ENCODE measurements around the gene TNNI2.

TNNI2 gene

GRCh38 chr11:1861435-1862411 lies 22.9 kb downstream of the TNNI2 start:
- DNase-seq (ENCODE audit: low spot score), result no peak
- Histone ChIP-seq H3K4me3 (no peak overlapping the region), H3K27ac (no peak overlapping the region)
- TF ChIP-seq, protein P1, sequence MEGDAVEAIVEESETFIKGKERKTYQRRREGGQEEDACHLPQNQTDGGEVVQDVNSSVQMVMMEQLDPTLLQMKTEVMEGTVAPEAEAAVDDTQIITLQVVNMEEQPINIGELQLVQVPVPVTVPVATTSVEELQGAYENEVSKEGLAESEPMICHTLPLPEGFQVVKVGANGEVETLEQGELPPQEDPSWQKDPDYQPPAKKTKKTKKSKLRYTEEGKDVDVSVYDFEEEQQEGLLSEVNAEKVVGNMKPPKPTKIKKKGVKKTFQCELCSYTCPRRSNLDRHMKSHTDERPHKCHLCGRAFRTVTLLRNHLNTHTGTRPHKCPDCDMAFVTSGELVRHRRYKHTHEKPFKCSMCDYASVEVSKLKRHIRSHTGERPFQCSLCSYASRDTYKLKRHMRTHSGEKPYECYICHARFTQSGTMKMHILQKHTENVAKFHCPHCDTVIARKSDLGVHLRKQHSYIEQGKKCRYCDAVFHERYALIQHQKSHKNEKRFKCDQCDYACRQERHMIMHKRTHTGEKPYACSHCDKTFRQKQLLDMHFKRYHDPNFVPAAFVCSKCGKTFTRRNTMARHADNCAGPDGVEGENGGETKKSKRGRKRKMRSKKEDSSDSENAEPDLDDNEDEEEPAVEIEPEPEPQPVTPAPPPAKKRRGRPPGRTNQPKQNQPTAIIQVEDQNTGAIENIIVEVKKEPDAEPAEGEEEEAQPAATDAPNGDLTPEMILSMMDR (IDR thresholded peaks at IDR 0.05), result no peak

DNA sequence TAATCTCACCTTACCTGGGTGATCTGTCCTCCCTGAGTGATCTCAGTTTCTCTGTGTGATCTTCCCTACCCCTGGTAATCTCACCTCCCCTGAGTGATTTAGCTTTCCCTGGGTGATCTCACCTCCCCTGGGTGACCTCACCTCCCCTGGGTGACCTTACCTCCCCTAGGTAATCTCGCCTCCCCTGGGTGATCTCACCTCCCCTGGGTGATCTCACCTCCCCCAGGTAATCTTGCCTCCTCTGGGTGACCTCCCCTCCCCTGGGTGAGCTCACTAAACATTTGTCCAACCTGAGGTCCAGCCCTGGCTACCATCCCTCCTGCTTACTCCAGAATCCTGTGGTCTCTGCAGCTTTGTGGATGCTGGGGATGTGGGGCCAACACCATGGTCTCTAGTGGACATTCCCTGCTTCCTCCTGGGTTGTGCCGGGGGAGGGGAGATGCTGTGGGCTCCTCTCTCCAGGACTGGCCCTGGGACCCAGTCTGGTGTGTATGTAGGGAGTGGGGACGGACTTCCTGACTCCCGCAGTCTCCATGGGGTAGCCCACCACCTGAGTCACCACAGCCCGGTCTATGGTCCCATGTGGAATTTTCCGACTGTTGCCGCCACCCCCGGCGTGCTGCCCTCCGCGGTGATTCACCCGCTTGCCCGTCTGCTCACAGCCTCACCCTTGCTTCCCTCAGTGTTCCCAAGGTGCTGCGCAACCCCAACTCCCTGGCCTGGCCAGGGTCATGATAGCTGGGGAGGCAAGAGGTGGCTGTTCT lies 24.0 kb downstream of the TNNI2 start:
- H3K4me3 ChIP-seq, result peak overlapping the region; percentile 60
- DNase-seq (ENCODE audit: low spot score), result no peak
- TF ChIP-seq, protein P1 (IDR thresholded peaks at IDR 0.05), result no peak
- peak overlapping the region; percentile 86 to 93 for H3K27ac ChIP-seq

- H3K27ac ChIP-seq, result peak overlapping the region; percentile 86 to 93
- TF ChIP-seq, protein P1 (IDR thresholded peaks at IDR 0.05), result no peak
- H3K4me3 ChIP-seq, result peak overlapping the region; percentile 60
- peak; percentile 96 for DNase-seq (ENCODE audit: low spot score)
Measured at GRCh38 chr11:1863352-1864216, 24.8 kb downstream of the TNNI2 start.

DNA sequence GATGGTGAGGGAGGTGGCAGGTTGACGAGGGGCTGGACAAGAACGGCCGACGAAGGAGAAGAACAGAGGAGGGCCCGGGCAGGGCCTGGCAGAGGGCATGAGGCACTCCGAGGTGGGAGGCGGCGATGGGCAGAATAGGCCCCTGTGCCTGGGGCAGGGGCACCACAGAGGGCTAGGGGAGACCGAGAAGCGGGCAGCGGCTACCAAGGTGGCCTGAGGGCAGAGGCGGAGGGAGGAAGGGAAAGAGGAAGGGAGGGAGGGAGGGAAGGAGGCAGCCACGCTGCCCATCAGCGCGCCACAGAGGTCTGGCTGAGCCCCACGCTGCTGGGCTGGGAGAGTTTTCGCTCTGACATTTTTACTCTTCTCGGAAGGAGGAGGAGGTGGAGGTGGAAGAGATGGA lies 25.4 kb downstream of the TNNI2 start:
- TF ChIP-seq, protein P1 (IDR thresholded peaks at IDR 0.05), result no peak
- no peak for DNase-seq (ENCODE audit: low spot score)
- H3K27ac ChIP-seq, result peak overlapping the region; percentile 86 to 93
- peak overlapping the region; percentile 60 for H3K4me3 ChIP-seq

GRCh38 chr11:1864831-1865665 lies 26.3 kb downstream of the TNNI2 start:
- Histone ChIP-seq H3K27ac (peak overlapping the region; percentile 86 to 93), H3K4me3 (peak overlapping the region; percentile 60)
- TF ChIP-seq, protein P1 (IDR thresholded peaks at IDR 0.05), result no peak
- DNase-seq (ENCODE audit: low spot score), result no peak

DNA sequence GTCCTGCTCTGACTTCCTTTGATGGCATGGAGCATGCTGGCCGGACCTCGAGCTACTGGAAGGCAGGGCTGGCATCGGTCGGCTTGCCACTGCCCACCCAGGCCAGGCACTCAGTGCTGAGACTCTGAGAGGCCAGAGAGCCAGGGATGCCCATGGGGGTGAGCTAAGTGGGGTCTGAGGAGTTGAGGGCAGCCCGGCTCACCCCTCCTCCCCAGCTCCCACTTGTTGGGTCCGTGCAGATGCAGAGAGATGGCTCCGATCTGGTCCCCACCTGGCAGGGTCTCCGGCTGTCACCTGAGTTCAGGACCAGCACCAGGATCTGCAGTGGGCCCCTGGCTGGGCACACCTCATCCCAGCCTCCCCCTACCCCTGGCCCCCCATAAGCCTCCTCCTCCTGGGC lies 27.4 kb downstream of the TNNI2 start:
- Histone ChIP-seq H3K27ac (peak overlapping the region in 1 of 2 donors; percentile 18), H3K4me3 (no peak overlapping the region)
- no peak for DNase-seq (ENCODE audit: low spot score)
- TF ChIP-seq, protein P1 (IDR thresholded peaks at IDR 0.05), result no peak

Data from coronary artery (tissue), 2 donors.